ENCODE data around the gene HTR3D.
A peak's percentile ranks its signal among the peaks of the same experiment; 100 is the strongest.
"Not testable (repeated sequence)": the region's sequence is repeated elsewhere in the genome, so short reads cannot be mapped to it uniquely, and the experiment has no call there.

The HTR3D gene

GRCh38 chr3:184031187-184031792 is at the start of gene HTR3D:
TSS of gene HTR3D (plus strand) at chr3:184031742. CDS start at chr3:184031742, 0 bp downstream.
- DNase-seq (ENCODE audit: low read depth) = no peak

GRCh38 chr3:183981990-183982644 is 49.4 kb upstream of the HTR3D start:
- DNase-seq (ENCODE audit: low read depth) = no peak

GRCh38 chr3:183984127-183984740 is 47.3 kb upstream of the HTR3D start:
- DNase-seq (ENCODE audit: low read depth) = no peak

- DNase-seq (ENCODE audit: low read depth) = no peak
Measured at GRCh38 chr3:183984749-183985729, 46.5 kb upstream of the HTR3D start.

- no peak for DNase-seq (ENCODE audit: low read depth)
Measured at GRCh38 chr3:183987000-183987600, 44.4 kb upstream of the HTR3D start.

GRCh38 chr3:183988216-183988790 is 43.2 kb upstream of the HTR3D start:
- DNase-seq (ENCODE audit: low read depth) = no peak

- DNase-seq (ENCODE audit: low read depth) = no peak
Measured at GRCh38 chr3:183991403-183991802, 40.1 kb upstream of the HTR3D start.

- DNase-seq (ENCODE audit: low read depth) = no peak
Measured at GRCh38 chr3:184001761-184002160, 29.8 kb upstream of the HTR3D start.

- DNase-seq (ENCODE audit: low read depth) = no peak
Measured at GRCh38 chr3:184002469-184002868, 29.1 kb upstream of the HTR3D start.

- peak; percentile 43 for DNase-seq (ENCODE audit: low read depth)
Measured at GRCh38 chr3:184003187-184003967, 28.2 kb upstream of the HTR3D start.

- DNase-seq (ENCODE audit: low read depth) = no peak
Measured at GRCh38 chr3:184004476-184004875, 27.1 kb upstream of the HTR3D start.

GRCh38 chr3:184005941-184006507 is 25.5 kb upstream of the HTR3D start:
- peak; percentile 38 for DNase-seq (ENCODE audit: low read depth)

GRCh38 chr3:184007143-184007813 is 24.3 kb upstream of the HTR3D start:
- not testable (repeated sequence) for DNase-seq (ENCODE audit: low read depth)

GRCh38 chr3:184008161-184008560 is 23.4 kb upstream of the HTR3D start:
- no peak for DNase-seq (ENCODE audit: low read depth)

GRCh38 chr3:184011230-184011876 is 20.2 kb upstream of the HTR3D start:
- DNase-seq (ENCODE audit: low read depth) = no peak

- no peak for DNase-seq (ENCODE audit: low read depth)
Measured at GRCh38 chr3:184011937-184012889, 19.3 kb upstream of the HTR3D start.

- DNase-seq (ENCODE audit: low read depth) = no peak
Measured at GRCh38 chr3:184015381-184016019, 16.0 kb upstream of the HTR3D start.

- DNase-seq (ENCODE audit: low read depth) = no peak
Measured at GRCh38 chr3:184016169-184016570, 15.4 kb upstream of the HTR3D start.
